ENCODE results near the gene SRC.

- TF ChIP-seq CTCF (IDR thresholded peaks at IDR 0.05; ENCODE audit: insufficient read depth, low read length, poor library complexity, severe bottlenecking) (no peak), EZH2phosphoT487 (conservative IDR thresholded peaks at IDR 0.05; ENCODE audit: low read length) (no peak)
Observed at GRCh38 chr20:37450344-37450743, 104.4 kb downstream of the SRC start.

Data from SU-DHL-6 (cell line).